ENCODE data around the gene TCF12.

DNA sequence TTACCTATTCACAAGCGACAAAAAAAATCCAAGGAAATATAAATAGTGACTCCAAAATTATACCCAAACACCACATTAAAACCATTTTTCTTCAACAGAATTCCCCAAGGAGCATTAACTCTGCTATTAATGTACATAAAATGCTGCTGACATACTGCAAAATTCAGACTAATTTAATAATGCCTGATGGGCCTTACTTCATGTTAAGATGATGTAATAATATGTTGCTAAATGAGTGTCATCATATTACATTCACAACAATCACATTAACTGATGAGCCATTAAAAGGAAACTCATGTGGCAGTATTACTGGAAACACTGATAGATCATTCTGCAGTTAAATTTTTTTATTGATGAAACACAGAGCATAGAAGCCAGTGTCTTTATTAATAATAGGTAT is 253.0 kb downstream of the TCF12 start:
- TF ChIP-seq, protein P1, sequence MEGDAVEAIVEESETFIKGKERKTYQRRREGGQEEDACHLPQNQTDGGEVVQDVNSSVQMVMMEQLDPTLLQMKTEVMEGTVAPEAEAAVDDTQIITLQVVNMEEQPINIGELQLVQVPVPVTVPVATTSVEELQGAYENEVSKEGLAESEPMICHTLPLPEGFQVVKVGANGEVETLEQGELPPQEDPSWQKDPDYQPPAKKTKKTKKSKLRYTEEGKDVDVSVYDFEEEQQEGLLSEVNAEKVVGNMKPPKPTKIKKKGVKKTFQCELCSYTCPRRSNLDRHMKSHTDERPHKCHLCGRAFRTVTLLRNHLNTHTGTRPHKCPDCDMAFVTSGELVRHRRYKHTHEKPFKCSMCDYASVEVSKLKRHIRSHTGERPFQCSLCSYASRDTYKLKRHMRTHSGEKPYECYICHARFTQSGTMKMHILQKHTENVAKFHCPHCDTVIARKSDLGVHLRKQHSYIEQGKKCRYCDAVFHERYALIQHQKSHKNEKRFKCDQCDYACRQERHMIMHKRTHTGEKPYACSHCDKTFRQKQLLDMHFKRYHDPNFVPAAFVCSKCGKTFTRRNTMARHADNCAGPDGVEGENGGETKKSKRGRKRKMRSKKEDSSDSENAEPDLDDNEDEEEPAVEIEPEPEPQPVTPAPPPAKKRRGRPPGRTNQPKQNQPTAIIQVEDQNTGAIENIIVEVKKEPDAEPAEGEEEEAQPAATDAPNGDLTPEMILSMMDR (IDR thresholded peaks at IDR 0.05), result no peak
- TF ChIP-seq POLR2A (IDR thresholded peaks at IDR 0.05), result no peak

All from transverse colon (tissue), 3 donors.